ENCODE results near the gene AAK1.

DNA sequence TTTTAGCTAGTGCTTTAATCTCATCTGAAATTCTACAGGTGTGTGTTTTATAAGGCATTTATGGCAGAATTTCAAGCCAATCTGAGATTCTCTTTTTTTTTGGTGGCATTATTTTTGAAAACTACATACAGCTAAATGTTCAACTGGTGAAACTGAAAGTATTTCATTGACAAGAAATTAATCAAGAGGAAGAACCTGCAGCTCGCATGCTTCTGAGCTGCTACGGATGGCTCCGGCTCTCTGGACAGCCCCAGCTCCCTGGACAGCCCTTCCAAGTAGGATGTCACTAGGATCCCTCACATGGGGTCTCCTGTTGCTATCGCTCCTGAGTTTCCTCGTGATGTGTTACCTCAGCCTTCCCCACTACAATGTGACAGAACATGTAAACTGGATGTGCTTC, 46.4 kb downstream of the AAK1 start:
- TF ChIP-seq CTCF (IDR thresholded peaks at IDR 0.05; ENCODE audit: insufficient read depth, low read length, poor library complexity, severe bottlenecking) (no peak), EZH2phosphoT487 (conservative IDR thresholded peaks at IDR 0.05; ENCODE audit: low read length) (no peak)
